SW480 (cell line): ENCODE results near the gene CTNNA3.

Experiments
- DNase-seq: peaks from one replicate; pipeline ENCODE4 v3.0.0-alpha.2; 2016; ENCODE audit warnings: low spot score

Gene CTNNA3

GRCh38 chr10:66214721-66215404 lies 1481.1 kb downstream of the CTNNA3 start:
- no peak for DNase-seq

GRCh38 chr10:66209025-66209424 lies 1487.0 kb downstream of the CTNNA3 start:
- DNase-seq: no peak

- DNase-seq: no peak
Measured at GRCh38 chr10:66204838-66205237, 1491.2 kb downstream of the CTNNA3 start.

GRCh38 chr10:66202101-66202500 lies 1493.9 kb downstream of the CTNNA3 start:
- DNase-seq: no peak

- no peak for DNase-seq
Measured at GRCh38 chr10:66192162-66192831, 1503.7 kb downstream of the CTNNA3 start.

GRCh38 chr10:66190413-66190812 lies 1505.6 kb downstream of the CTNNA3 start:
- no peak for DNase-seq

GRCh38 chr10:66189271-66189670 lies 1506.7 kb downstream of the CTNNA3 start:
- DNase-seq: no peak

GRCh38 chr10:66187053-66187733 lies 1508.8 kb downstream of the CTNNA3 start:
- no peak for DNase-seq

GRCh38 chr10:66183028-66183427 lies 1513.0 kb downstream of the CTNNA3 start:
- no peak for DNase-seq

GRCh38 chr10:66180581-66181318 lies 1515.2 kb downstream of the CTNNA3 start:
- peak; percentile 28 for DNase-seq

- DNase-seq: no peak
Measured at GRCh38 chr10:66180021-66180420, 1516.0 kb downstream of the CTNNA3 start.

- no peak for DNase-seq
Measured at GRCh38 chr10:66176772-66177171, 1519.2 kb downstream of the CTNNA3 start.

- DNase-seq: no peak
Measured at GRCh38 chr10:66167816-66168215, 1528.2 kb downstream of the CTNNA3 start.

- no peak for DNase-seq
Measured at GRCh38 chr10:66162560-66163143, 1533.3 kb downstream of the CTNNA3 start.

- no peak for DNase-seq
Measured at GRCh38 chr10:66151346-66151745, 1544.6 kb downstream of the CTNNA3 start.

GRCh38 chr10:66148312-66148711 lies 1547.7 kb downstream of the CTNNA3 start:
- DNase-seq: no peak

GRCh38 chr10:66144016-66144415 lies 1552.0 kb downstream of the CTNNA3 start:
- DNase-seq: no peak

- DNase-seq: no peak
Measured at GRCh38 chr10:66102756-66103155, 1593.2 kb downstream of the CTNNA3 start.

GRCh38 chr10:66098595-66099480 lies 1597.2 kb downstream of the CTNNA3 start:
- DNase-seq: no peak

- no peak for DNase-seq
Measured at GRCh38 chr10:66095610-66096009, 1600.4 kb downstream of the CTNNA3 start.

GRCh38 chr10:66085906-66086305 lies 1610.1 kb downstream of the CTNNA3 start:
- no peak for DNase-seq
